IMR-90 (cell line): ENCODE data around the gene ZBTB8A. TPM values are rescaled to one million over a fixed set of nuclear protein-coding genes. Genes with fewer than 3 reads are reported as not detected.

ENCODE experiments used
- ATAC-seq: fragments of 200-7000 bp; cut with Tn5 transposase; 2 replicates; pipeline ENCODE4 v1.9.1; 2020; ENCODE audit warnings: low read depth, mild to moderate bottlenecking, moderate library complexity
- BruUV-seq: library from RNA; stranded (reverse); fragments of 400-500 nt; replicated peaks from 2 replicates; lab custom pipeline; 2021; lab: Mats Ljungman, UMichigan
- CTCF ChIA-PET: fragments of 300-600 bp; formaldehyde crosslinking; extraction: SDS; loops from one replicate; lab custom pipeline; 2021; ENCODE audit warnings: antibody characterized with exemption; lab: Yijun Ruan, JAX
- POLR2A ChIA-PET: fragments of 300-600 bp; sonication (Branson Sonifier 250); formaldehyde crosslinking; loops from one replicate; lab custom pipeline; 2022; ENCODE audit warnings: antibody characterized with exemption; ENCODE audit not compliant: unreplicated experiment; lab: Charles Lee
- DNase-seq: peaks from one replicate; pipeline ENCODE4 v3.0.0; 2013
- H2AFZ ChIP-seq: replicated peaks from 2 replicates; pipeline ENCODE3; 2013; ENCODE audit warnings: low read length, mild to moderate bottlenecking; ENCODE audit not compliant: poor library complexity
- H2AK5ac ChIP-seq: 2 replicates; pipeline ENCODE4 v1.6.1; 2013; ENCODE audit warnings: low read depth, low read length, inconsistent platforms
- H2AK9ac ChIP-seq: replicated peaks from 2 replicates; pipeline ENCODE3; 2013; ENCODE audit warnings: mild to moderate bottlenecking, low read depth, low read length, moderate library complexity; ENCODE audit not compliant: poor library complexity
- H2BK120ac ChIP-seq: 2 replicates; pipeline ENCODE4 v1.6.1; 2013; ENCODE audit warnings: low read depth, low read length, inconsistent platforms
- H2BK15ac ChIP-seq: 3 replicates; pipeline ENCODE4 v1.6.1; 2013; ENCODE audit warnings: low read depth, low read length, inconsistent platforms
- H2BK20ac ChIP-seq: 2 replicates; pipeline ENCODE4 v1.6.1; 2013; ENCODE audit warnings: low read depth, mild to moderate bottlenecking, inconsistent platforms, low read length, moderate library complexity
- H2BK5ac ChIP-seq: 2 replicates; pipeline ENCODE4 v1.6.1; 2013; ENCODE audit warnings: mild to moderate bottlenecking, low read depth, low read length, inconsistent platforms; ENCODE audit not compliant: poor library complexity, severe bottlenecking
- H3K14ac ChIP-seq: replicated peaks from 2 replicates; pipeline ENCODE4 v1.6.1; 2013; ENCODE audit warnings: low read depth, low read length, inconsistent platforms
- H3K18ac ChIP-seq: 2 replicates; pipeline ENCODE4 v1.6.1; 2013; ENCODE audit warnings: low read depth, low read length, control low read depth
- H3K23ac ChIP-seq: 2 replicates; pipeline ENCODE4 v1.6.1; 2013; ENCODE audit warnings: low read depth, low read length, inconsistent platforms
- H3K27ac ChIP-seq: 2 replicates; pipeline ENCODE4 v1.5.1; 2013; ENCODE audit warnings: mild to moderate bottlenecking, control low read depth, low read length; ENCODE audit not compliant: insufficient read depth
- H3K27me3 ChIP-seq: 2 replicates; pipeline ENCODE4 v1.6.1; 2013; ENCODE audit warnings: low read length; ENCODE audit not compliant: control insufficient read depth, insufficient read depth
- H3K36me3 ChIP-seq: 2 replicates; pipeline ENCODE4 v1.6.1; 2013; ENCODE audit warnings: low read length, mixed read lengths; ENCODE audit not compliant: control insufficient read depth, insufficient read depth
- H3K4ac ChIP-seq: 2 replicates; pipeline ENCODE4 v1.6.1; 2013; ENCODE audit warnings: low read depth, low read length, inconsistent platforms
- H3K4me1 ChIP-seq: 2 replicates; pipeline ENCODE4 v1.6.1; 2013; ENCODE audit warnings: low read length, mixed read lengths; ENCODE audit not compliant: control insufficient read depth, insufficient read depth
- H3K4me2 ChIP-seq: 2 replicates; pipeline ENCODE4 v1.6.1; 2013; ENCODE audit warnings: low read depth, mild to moderate bottlenecking, control low read depth, low read length, moderate library complexity
- H3K4me3 ChIP-seq: 2 replicates; pipeline ENCODE4 v1.5.1; 2013; ENCODE audit warnings: low read depth, mild to moderate bottlenecking, control low read depth, low read length, moderate library complexity; ENCODE audit not compliant: insufficient read depth
- H3K56ac ChIP-seq: 2 replicates; pipeline ENCODE4 v1.6.1; 2013; ENCODE audit warnings: low read length, inconsistent platforms; ENCODE audit not compliant: insufficient read depth; ENCODE audit errors: extremely low read depth
- H3K79me1 ChIP-seq, 2 experiments: 2 replicates each; pipeline ENCODE4 v1.6.1; 2013; ENCODE audit warnings: low read length in 2 of 2, inconsistent platforms in 1 of 2, low read depth in 1 of 2
- H3K9ac ChIP-seq: 2 replicates; pipeline ENCODE4 v1.6.1; 2013; ENCODE audit warnings: low read depth, low read length, control low read depth
- H3K9me1 ChIP-seq: 2 replicates; pipeline ENCODE4 v1.6.1; 2013; ENCODE audit warnings: low read length, inconsistent platforms; ENCODE audit not compliant: insufficient read depth
- H3K9me3 ChIP-seq: 2 replicates; pipeline ENCODE4 v1.6.1; 2013; ENCODE audit warnings: low read length; ENCODE audit not compliant: control insufficient read depth, insufficient read depth
- H4K20me1 ChIP-seq: 2 replicates; pipeline ENCODE4 v1.6.1; 2013; ENCODE audit warnings: low read length, inconsistent platforms; ENCODE audit not compliant: insufficient read depth
- H4K5ac ChIP-seq: 2 replicates; pipeline ENCODE4 v1.6.1; 2013; ENCODE audit warnings: mild to moderate bottlenecking, low read depth, low read length, control low read depth
- H4K8ac ChIP-seq, 2 experiments: 2 replicates each; pipeline ENCODE4 v1.6.1; 2013; ENCODE audit warnings: low read depth in 2 of 2, low read length in 2 of 2, control low read depth in 1 of 2, inconsistent platforms in 1 of 2
- H4K91ac ChIP-seq: 2 replicates; pipeline ENCODE4 v1.6.1; 2013; ENCODE audit warnings: low read depth, low read length, inconsistent platforms; ENCODE audit not compliant: insufficient read depth
- BHLHE40 ChIP-seq: fragments of 150-350 bp; IDR thresholded peaks from 2 replicates; pipeline ENCODE4 v1.6.1; 2016; ENCODE audit warnings: mild to moderate bottlenecking, low read depth, low read length
- MXI1 ChIP-seq: IDR thresholded peaks from 2 replicates; pipeline ENCODE4 v1.6.1; 2012; ENCODE audit warnings: low read depth, mild to moderate bottlenecking, low read length, moderate library complexity, borderline replicate concordance
- RCOR1 ChIP-seq: IDR thresholded peaks from 2 replicates; pipeline ENCODE4 v1.6.1; 2012; ENCODE audit warnings: mild to moderate bottlenecking, low read length, improper control_type of control experiment; ENCODE audit not compliant: insufficient replicate concordance
- WGBS, 2 experiments: methylation state at CpG; one replicate each; pipeline versions ENCODE4 v1.1.5 to v1.1.7; 2013; ENCODE audit warnings: missing lambda C conversion rate in 2 of 2; ENCODE audit not compliant: insufficient read length in 1 of 2; ENCODE audit errors: extremely low coverage in 2 of 2; 5-methylcytosine and 5-hydroxymethylcytosine counted together
- dilution Hi-C: fragments of 300-500 bp; cut with HindIII; formaldehyde crosslinking; loops from one replicate; pipeline ENCODE4 v1.14.3; 2018; ENCODE audit warnings: low sequenced_read_pairs; ENCODE audit not compliant: unreplicated experiment
- in situ Hi-C: fragments of 300-500 bp; cut with MboI; formaldehyde crosslinking; loops from 3 replicates; pipeline ENCODE4 v1.14.3; 2019; ENCODE audit warnings: low sequenced_read_pairs, inconsistent platforms, mixed read lengths
- intact Hi-C: fragments of 100-400 bp; cut with micrococcal nuclease; formaldehyde crosslinking; loops from 2 replicates; pipeline ENCODE4 v1.10.0; 2022
- polyA plus RNA-seq, 3 experiments: library from polyadenylated mRNA; depleted of rRNA; stranded (reverse); fragments of >200 nt; gene quantifications; 2 replicates each; pipeline ENCODE4 v1.2.3, GENCODE V29; 2012; ENCODE audit warnings: low replicate concordance in 1 of 3
- total RNA-seq: library from RNA; depleted of rRNA; stranded (reverse); fragments of >200 nt; gene quantifications from 2 replicates; pipeline ENCODE4 v1.2.3, GENCODE V29; 2012

ZBTB8A gene
- total and polyA plus RNA-seq, 2 of the 4 experiments (the other 2 are of a cell fraction), result 2.1 to 6.1 TPM

- H2AFZ ChIP-seq, result no peak overlapping the region
- H3K36me3 ChIP-seq, result no peaks in the 10 kb centered on the region
- H4K20me1 ChIP-seq, result no peaks in the 10 kb centered on the region; the same call in 1 of the 2 replicates
- no peak overlapping the region for H3K27ac ChIP-seq
- ChIA-PET CTCF (no interaction called here), POLR2A (no interaction called here)
- H4K8ac ChIP-seq, result no peak overlapping the region
- no peaks in the 10 kb centered on the region for H3K9me3 ChIP-seq
- no peak overlapping the region for H2BK5ac ChIP-seq
- H2AK5ac ChIP-seq, result no peak overlapping the region
- DNase-seq (no peak), ATAC-seq (no peak)
- H3K4me2 ChIP-seq, result no peak overlapping the region
- no peak overlapping the region for H2BK120ac ChIP-seq
- no peak overlapping the region for H2BK20ac ChIP-seq
- in situ Hi-C loops (no loop called here), dilution Hi-C loops (no loop called here), intact Hi-C loops (no loop called here)
- H4K5ac ChIP-seq, result no peak overlapping the region
- H3K9me1 ChIP-seq, result no peaks in the 10 kb centered on the region
- H3K23ac ChIP-seq, result no peak overlapping the region
- H2BK15ac ChIP-seq, result no peak overlapping the region
- H3K56ac ChIP-seq, result no peak overlapping the region
- TF ChIP-seq RCOR1 (no peak), MXI1 (no peak), BHLHE40 (no peak)
- no peak overlapping the region for H4K91ac ChIP-seq
- no TSS peak for BruUV-seq
- no peak overlapping the region for H3K9ac ChIP-seq
- H2AK9ac ChIP-seq, result no peak overlapping the region
- H3K27me3 ChIP-seq, result no peaks in the 10 kb centered on the region
- no peak overlapping the region for H3K14ac ChIP-seq
- no peak overlapping the region for H3K4me3 ChIP-seq
- H3K79me1 ChIP-seq, result no peaks in the 10 kb centered on the region
- no CpG with 5 or more reads among the region's 9 CpGs for WGBS, 2 experiments
- H3K4me1 ChIP-seq, result no peaks in the 10 kb centered on the region
- no peak overlapping the region for H3K18ac ChIP-seq
- H3K4ac ChIP-seq, result no peak overlapping the region
Measured at GRCh38 chr1:32501865-32502264, 37.4 kb upstream of the ZBTB8A start.
